NCI-H446 (cell line): ENCODE results near the gene DIS3L2.

Source experiments
- DNase-seq, 2 experiments: peaks; one replicate each; lab custom pipeline; 2025; lab: John Stamatoyannopoulos, UW

DIS3L2 gene, protein sequence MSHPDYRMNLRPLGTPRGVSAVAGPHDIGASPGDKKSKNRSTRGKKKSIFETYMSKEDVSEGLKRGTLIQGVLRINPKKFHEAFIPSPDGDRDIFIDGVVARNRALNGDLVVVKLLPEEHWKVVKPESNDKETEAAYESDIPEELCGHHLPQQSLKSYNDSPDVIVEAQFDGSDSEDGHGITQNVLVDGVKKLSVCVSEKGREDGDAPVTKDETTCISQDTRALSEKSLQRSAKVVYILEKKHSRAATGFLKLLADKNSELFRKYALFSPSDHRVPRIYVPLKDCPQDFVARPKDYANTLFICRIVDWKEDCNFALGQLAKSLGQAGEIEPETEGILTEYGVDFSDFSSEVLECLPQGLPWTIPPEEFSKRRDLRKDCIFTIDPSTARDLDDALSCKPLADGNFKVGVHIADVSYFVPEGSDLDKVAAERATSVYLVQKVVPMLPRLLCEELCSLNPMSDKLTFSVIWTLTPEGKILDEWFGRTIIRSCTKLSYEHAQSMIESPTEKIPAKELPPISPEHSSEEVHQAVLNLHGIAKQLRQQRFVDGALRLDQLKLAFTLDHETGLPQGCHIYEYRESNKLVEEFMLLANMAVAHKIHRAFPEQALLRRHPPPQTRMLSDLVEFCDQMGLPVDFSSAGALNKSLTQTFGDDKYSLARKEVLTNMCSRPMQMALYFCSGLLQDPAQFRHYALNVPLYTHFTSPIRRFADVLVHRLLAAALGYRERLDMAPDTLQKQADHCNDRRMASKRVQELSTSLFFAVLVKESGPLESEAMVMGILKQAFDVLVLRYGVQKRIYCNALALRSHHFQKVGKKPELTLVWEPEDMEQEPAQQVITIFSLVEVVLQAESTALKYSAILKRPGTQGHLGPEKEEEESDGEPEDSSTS

DNA sequence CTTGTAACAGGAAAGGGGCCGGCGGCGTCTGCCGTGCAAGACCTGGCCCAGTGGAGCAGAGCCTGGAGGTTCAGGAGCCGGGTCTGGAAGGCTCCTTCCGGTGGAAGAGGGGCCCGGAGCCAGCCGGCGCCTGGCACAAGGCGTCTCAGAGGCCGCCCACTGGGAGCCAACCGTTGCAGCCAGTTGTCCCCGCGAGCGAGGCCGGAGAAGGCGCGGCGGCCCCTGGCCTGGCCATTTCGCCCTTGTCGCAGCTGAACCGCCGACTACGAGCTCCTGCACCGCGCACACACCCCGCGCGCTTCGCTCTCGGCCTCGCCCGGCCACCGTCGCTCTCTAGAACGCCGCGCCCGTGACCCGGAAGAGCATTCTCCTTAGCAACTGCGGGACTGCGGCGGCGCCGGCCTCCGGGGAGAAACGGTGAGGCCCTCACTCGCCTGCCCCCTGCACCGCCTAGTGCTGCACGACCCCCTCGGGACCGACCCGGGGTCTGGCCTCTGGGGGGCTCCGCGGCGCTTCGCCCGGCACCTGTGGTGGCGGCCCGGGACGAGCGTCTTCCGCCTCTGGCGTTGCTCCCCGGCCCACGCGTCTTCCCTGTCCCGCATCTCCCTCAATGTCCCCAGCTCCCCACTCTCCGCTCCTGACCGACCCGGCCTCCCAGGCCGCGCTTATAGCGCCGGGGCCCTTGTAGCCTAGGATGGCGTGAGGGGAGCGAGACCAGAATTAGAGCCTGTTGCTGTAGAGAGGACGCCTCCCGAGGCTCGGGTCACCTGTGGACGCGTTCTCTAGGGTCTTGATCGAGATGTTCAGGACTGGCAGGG, at the start of gene DIS3L2:
TSS of gene DIS3L2 (plus strand) at position 365 of the 818 bp plus-strand sequence. CDS start 53,215 bp downstream, outside the sequence.
- DNase-seq: peak; percentile 31 to 73

DNA sequence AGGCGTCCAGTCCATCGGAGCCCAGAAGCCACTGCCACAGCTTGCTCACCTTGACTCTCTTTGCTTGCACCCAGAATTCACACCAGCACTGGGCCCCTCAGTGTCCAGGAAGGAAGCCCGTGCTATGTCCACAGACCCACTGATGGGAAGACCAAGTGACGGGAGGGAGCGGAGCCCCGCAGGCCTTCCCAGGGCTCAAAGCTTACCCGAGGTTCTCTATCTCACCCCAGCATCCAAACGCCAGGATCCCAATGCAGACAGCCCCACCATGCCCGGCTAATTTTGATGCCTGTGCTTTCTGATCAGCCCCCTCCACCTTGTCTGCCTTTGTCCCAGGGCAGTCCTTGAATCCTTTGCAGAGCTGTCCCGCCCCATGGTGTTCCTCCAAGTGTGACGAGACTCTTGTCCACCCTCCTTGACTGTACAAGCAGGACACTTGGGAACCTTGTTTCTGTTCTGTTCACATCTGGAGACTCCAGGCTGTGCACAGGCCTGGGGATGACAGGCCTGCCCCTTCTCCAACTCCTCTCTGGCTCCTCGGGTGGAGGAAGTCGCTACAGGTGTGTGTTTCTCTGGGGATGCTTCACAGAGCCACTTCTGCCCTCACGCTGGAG, 47.3 kb upstream of the DIS3L2 start:
- no peak for DNase-seq

- no peak for DNase-seq
Measured at GRCh38 chr2:231917280-231918066, 44.0 kb upstream of the DIS3L2 start.

DNA sequence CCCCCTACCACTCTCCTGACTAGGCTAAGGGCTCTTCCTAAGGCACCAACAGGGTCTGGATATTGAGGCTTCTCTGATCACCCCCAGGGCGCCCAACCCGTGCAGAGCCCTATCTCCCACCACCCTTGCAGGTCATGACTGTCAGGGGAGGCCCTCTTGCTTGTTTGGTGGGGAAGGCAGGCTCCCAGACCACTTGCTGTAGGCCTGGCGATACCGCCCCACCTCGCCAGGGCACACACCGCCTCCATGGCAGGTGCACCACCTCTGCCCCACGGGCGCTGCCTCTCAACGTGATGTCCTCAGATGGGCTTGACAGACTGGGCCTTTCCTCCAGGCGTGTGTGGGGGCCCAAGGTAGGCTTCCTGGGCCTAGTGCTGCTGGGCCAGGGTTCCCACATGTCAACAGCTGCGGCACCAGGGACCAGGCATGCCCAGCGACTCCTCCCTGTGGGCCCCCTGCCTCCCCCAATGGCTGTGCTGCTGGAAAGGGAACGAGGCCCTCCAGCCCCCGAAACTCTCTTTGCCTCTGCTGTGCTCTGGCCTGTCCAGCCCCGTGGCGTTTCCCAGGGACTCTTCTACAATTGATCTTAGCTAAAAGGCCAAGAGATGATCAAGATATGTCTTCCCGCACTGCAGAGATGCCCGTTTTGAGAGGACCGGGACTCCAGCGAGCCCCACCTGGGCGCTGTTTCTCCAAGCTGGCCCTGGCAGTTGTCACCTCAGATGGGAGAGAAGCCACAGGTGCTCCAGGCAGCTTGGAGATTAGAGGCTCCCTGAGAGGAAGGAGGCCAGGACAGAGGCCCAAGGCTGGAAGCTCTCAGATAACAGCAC, 42.8 kb upstream of the DIS3L2 start:
- no peak for DNase-seq

DNA sequence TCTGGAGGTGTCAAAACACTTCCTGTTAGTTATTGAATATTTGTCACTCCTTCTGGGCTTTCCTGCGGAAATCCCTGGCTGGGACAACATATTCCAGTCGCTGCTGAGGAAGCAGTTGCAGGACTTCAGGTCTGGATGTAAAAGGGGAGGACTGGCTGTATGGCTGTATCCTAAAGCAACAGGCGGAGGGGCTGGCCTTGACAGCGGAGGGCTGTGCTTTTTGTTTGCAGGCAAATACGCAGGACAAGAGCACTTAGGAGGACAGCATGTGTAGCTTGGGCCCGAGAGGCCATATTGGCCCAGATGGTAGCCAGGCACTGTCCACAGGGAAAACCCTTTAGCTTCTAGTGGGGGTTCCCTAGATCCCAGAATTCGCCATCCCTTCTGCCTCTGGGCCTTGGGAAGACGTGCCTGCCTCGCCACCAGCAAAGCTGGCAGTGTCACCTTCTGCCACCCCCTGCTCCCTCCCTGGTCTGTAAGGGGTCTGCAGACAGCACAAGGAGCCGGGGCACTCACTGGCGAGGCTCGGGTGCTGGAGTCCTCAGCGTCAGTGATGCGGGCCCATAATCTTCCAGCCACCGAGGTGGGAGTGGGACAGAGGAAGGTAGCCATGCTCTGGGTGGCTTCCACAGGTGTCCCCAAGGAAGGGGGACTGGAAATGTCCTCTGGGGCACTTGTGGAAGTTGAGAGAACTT, 42.0 kb upstream of the DIS3L2 start:
- DNase-seq: no peak

DNA sequence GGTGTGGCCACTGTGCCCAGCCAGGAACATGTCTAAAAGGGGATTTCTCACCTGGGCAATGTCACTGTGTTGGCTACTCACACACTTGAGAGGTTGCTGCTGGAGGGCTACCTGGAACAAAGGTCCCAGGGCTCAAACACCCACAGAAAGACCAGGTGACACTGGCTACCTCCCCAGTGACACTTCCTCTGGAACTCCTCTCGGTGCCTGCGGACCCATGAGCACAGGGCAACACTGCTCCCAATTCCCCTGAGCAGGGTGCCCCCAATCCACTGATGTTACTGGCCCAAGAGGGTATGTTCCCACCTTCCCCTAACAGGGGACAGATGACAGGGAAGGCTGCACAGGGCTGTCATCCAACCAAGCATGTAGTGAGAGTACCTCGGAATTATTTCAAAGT, 41.1 kb upstream of the DIS3L2 start:
- DNase-seq: no peak

- no peak for DNase-seq
Measured at GRCh38 chr2:231920795-231921194, 40.7 kb upstream of the DIS3L2 start.

GRCh38 chr2:231922311-231923009, 39.1 kb upstream of the DIS3L2 start:
- no peak for DNase-seq

GRCh38 chr2:231923010-231923344, 38.5 kb upstream of the DIS3L2 start:
- DNase-seq: no peak

GRCh38 chr2:231923951-231924888, 37.3 kb upstream of the DIS3L2 start:
- DNase-seq: no peak

DNA sequence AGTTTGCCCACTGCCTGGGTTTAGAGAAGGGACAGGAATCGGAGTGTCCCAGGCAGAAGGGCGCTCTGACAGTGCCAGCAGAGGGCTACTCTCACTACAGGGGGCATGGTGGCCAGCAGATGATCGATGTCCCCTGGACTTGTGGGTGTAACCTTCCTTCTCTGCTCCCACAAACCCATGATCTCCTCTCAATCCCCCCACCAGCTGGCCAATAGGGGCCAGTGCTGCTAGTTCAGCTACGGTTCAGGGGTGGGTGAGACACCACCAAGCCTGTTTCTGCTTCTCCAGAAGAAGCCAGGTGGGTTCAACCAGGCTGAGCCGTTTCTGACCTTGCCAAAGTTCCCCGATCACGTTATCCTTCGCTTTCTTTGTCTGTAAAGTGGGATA, 36.6 kb upstream of the DIS3L2 start:
- DNase-seq: no peak

DNA sequence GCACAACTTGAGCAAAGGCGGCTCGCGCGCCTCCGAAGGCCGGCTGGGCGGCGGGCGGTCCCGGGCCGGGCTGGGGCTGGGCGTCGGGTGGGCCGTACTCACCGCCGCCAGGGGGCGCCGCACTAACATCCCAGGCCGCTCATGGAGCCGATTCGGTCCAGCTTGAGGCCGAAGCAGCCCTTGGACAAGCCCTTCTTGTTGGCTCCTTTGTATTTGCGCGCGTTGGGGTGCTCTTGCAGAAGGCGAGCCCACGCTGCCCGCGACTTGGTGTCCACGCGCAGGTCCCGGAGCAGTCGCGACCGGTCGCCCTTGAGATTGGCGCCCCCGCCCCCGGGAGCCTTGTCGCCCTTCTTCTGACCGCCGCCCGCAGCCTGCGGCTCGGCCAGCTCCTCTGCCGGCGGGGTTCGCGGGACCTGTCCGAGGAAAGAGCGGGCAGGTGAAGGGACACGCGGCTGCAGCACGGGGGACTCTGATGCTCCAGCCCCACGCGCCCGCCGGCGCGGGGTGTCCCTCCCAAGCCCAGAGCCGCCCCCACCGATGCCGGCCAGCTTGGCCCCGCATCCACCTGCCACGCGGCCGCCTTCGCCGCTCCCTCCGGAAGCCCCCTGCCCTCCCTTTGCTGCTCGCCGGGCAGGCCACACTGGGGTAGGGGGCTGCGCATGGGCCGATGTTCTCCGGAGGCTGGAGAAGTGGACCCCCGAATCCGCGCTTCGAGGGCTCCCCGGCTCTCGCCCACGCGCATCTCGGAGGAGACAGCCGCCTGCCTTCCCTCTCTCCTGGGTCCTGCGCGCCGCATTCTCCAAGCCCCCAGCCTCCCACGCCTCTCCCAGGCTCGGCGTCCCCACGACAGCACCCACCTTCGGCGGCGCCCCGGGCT, 36.0 kb upstream of the DIS3L2 start:
- peak; percentile 18 to 64 for DNase-seq

DNA sequence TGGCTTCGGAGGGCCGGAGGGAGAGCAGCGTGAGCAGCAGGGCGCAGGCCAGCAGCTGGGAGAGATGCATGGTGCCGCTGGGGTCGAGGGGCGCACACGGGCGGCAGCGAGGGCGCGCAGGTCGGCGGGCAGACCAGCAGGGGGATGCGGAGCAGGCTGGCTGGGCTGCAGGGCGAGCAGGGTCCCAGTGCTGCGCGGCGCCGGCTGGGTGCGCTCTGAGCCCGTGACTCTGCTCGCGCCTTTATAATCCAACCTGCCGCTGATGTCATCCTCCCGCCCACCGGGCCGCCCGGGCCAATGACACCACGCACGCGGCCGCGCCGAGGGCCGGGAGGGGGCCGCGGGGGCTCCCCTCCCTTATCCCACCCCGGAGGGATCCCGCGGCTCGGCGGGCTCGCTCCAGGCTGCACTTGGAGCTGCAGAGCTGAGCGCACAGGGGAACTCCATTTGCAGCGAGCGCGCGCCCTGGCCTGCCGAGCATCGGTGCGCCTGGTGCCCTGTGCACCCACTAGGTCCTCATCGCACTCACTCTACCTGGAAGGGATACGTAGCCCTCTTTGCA, 35.3 kb upstream of the DIS3L2 start, which contains the start of gene NPPC:
TSS of gene NPPC (minus strand) at position 217 of the 562 bp plus-strand sequence. CDS start at position 70, 147 bp downstream.
- DNase-seq: peak in 1 of 2 experiments; percentile 31

DNA sequence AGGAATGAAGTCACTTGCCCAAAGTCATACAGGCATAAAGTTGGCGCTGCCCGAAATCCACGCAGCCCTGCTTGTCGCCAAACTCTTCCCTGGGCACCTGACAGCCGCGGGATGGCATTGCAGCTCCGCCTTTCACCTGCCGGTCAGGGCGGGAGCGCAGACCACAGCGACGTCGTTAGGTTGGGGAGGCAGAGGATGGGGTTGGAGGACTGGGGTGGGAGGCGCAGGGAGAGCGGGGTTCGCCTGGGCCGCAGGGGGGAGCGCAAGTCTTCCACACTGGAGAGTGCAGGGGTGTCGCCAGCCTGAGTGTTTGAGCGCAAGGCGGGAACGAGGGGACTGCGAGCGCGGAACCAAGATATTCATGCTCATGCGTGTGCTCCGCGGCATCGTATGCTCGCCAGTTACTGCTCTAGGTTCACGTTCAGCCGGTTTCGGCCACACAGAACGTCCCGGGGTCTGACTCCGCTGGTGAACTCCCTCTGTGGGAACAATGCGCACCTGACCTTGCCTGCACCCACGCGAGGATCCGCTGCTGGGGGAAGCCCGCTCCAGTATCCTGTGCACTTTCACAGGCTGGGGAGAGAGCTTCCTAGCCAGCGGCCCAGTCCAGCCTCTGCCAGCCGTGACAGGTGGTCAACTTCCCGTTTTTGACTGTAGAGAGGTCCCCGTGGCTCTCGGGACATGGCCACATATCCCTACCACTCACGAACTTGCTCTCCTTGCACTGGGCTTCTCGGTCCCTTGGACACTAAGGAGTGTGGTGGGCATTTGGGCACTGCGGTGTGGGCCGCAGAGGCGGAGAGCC, 34.5 kb upstream of the DIS3L2 start:
- DNase-seq: no peak

DNA sequence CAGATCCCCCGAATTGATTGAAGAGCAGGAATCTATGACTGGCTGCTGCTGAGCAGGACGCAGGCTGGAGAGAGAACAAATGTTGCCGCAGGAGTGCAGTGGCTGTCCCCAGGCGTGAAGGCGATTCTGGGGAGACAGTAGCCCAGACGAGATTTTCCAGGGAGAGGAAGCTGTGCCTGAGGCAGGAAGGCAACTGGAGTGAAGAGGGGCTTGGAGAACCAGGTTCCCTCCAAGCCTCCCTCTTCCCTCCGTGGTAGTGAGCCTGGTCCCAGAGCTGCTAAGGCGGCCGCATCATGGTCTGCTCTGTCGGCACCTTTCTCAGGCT, 34.0 kb upstream of the DIS3L2 start:
- no peak for DNase-seq

DNA sequence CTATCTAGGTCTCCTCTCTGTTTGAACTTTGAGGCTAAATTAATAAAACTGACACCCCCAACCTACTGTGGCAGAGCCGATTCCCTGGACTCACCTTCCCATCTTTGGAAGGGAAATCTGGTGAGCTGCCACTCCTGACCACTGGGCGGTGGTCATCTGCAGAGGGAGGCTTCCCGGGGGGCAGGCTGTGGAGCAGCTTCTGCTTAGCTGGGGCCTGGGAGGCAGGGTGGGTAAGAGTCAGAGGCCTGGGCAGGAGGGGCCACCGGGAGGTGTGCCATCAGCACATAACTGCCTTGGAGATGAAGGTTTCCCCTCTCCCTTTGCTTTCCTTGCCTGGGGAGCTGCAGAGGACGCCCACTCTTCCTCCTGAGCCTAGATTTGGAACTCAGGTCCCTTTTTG, 33.0 kb upstream of the DIS3L2 start:
- no peak for DNase-seq
